ENCODE results near the gene SLC22A12. TPM values are rescaled to one million over a fixed set of nuclear protein-coding genes. Genes with fewer than 3 reads are reported as not detected.
A peak's percentile ranks its signal among the peaks of the same experiment; 100 is the strongest.
"Not testable (repeated sequence)": the region's sequence is repeated elsewhere in the genome, so short reads cannot be mapped to it uniquely, and the experiment has no call there.

The SLC22A12 gene
- polyA plus RNA-seq, 2 of the 4 experiments (the other 2 are of a cell fraction): not detected

- H3K27ac ChIP-seq; H3K4me3 ChIP-seq; FAIRE-seq; DNase-seq (ENCODE audit: low read depth in 1 of 2, low spot score in 1 of 2); POLR2A ChIA-PET; ATAC-seq; H3K9me3 ChIP-seq; H3K4me1 ChIP-seq; H3K4me2 ChIP-seq: not testable (repeated sequence)
- TF ChIP-seq ZC3H11A (IDR thresholded peaks at IDR 0.05): peak; percentile 81
- WGBS (ENCODE audit: missing lambda C conversion rate): 50% methylated on average over 3 of the region's 3 CpGs
- CTCF ChIA-PET: interaction anchor here (1.2 to 4.7 kb wide), 3 partner anchors 91 to 127 kb away, joined by 3 to 26 read pairs (median 3); no protein-coding TSS in a partner anchor
Measured at GRCh38 chr11:64561429-64561828, 29.6 kb upstream of the SLC22A12 start.

- FAIRE-seq (no peak), ATAC-seq (no peak), DNase-seq (ENCODE audit: low read depth in 1 of 2, low spot score in 1 of 2) (no peak)
- Histone ChIP-seq H3K27ac (no peak overlapping the region), H3K9me3 (no peaks in the 10 kb centered on the region), H3K4me2 (no peak overlapping the region), H3K4me1 (peaks cover 13% of the 10 kb centered on the region), H3K4me3 (no peak overlapping the region)
- POLR2A ChIA-PET: no interaction called here
- CTCF ChIA-PET: interaction anchor here (1.1 kb wide), 1 partner anchor 113 kb away, joined by 3 read pairs; no protein-coding TSS in a partner anchor
- TF ChIP-seq TP53 (CRISPR knock-in tag; IDR thresholded peaks at IDR 0.05) (no peak), CTCF (IDR thresholded peaks at IDR 0.05) (no peak), NFE2L2 (conservative IDR thresholded peaks at IDR 0.05; ENCODE audit: low read length) (no peak), CHD2 (IDR thresholded peaks at IDR 0.05; ENCODE audit: low read length, partially characterized antibody) (no peak)
- WGBS (ENCODE audit: missing lambda C conversion rate): 87% methylated on average over 12 of the region's 29 CpGs
Measured at GRCh38 chr11:64561984-64562722, 28.9 kb upstream of the SLC22A12 start.

GRCh38 chr11:64562723-64563351 is 28.2 kb upstream of the SLC22A12 start:
- peaks cover 13% of the 10 kb centered on the region for H3K4me1 ChIP-seq
- ATAC-seq (no peak), DNase-seq (ENCODE audit: low read depth in 1 of 2, low spot score in 1 of 2) (no peak), FAIRE-seq (no peak)
- no peak overlapping the region for H3K4me2 ChIP-seq
- 81% methylated on average over 15 of the region's 15 CpGs for WGBS (ENCODE audit: missing lambda C conversion rate)
- H3K4me3 ChIP-seq: no peak overlapping the region
- CTCF ChIA-PET: interaction anchor here (1.1 kb wide), 1 partner anchor 114 kb away, joined by 3 read pairs; no protein-coding TSS in a partner anchor
- no peak for TF ChIP-seq CBX8 (IDR thresholded peaks at IDR 0.05)
- no peak for TF ChIP-seq SMC3 (IDR thresholded peaks at IDR 0.05)
- no peak for TF ChIP-seq USF2 (IDR thresholded peaks at IDR 0.05)
- TF ChIP-seq SREBF2 (IDR thresholded peaks at IDR 0.05): no peak
- TF ChIP-seq MYC (IDR thresholded peaks at IDR 0.05; ENCODE audit: borderline replicate concordance, low read length): no peak
- no peak for TF ChIP-seq CHD2 (IDR thresholded peaks at IDR 0.05; ENCODE audit: low read length, partially characterized antibody)
- no peak for TF ChIP-seq PBX3 (IDR thresholded peaks at IDR 0.05)
- no peak for TF ChIP-seq JUNB (IDR thresholded peaks at IDR 0.05)
- no peak for TF ChIP-seq HMGXB4 (CRISPR knock-in tag; IDR thresholded peaks at IDR 0.05; ENCODE audit: borderline replicate concordance)
- no peak for TF ChIP-seq GATA3 (IDR thresholded peaks at IDR 0.05; ENCODE audit: borderline replicate concordance)
- no peak for TF ChIP-seq PHF8 (IDR thresholded peaks at IDR 0.05; ENCODE audit: borderline replicate concordance, low read depth)
- no peak for TF ChIP-seq ZFP36 (IDR thresholded peaks at IDR 0.05; ENCODE audit: borderline replicate concordance, partially characterized antibody)
- TF ChIP-seq ZC3H11A (IDR thresholded peaks at IDR 0.05): no peak
- no peak for TF ChIP-seq JUN (IDR thresholded peaks at IDR 0.05)
- TF ChIP-seq BCL3 (IDR thresholded peaks at IDR 0.05): no peak
- TF ChIP-seq BHLHE40 (IDR thresholded peaks at IDR 0.05; ENCODE audit: low read depth, low read length): no peak
- TF ChIP-seq HOXA7 (CRISPR knock-in tag; IDR thresholded peaks at IDR 0.05): no peak
- TF ChIP-seq FOXS1 (CRISPR knock-in tag; IDR thresholded peaks at IDR 0.05): no peak
- no peak for TF ChIP-seq RCOR1 (IDR thresholded peaks at IDR 0.05; ENCODE audit: low read depth, low read length)
- no peak for TF ChIP-seq FOSL2 (IDR thresholded peaks at IDR 0.05)
- no peak for TF ChIP-seq FOSL2 (CRISPR knock-in tag; IDR thresholded peaks at IDR 0.05)
- H3K27ac ChIP-seq: no peak overlapping the region
- POLR2A ChIA-PET: interaction anchor here (0.6 kb wide), 1 partner anchor 190 kb away, joined by 5 read pairs; no protein-coding TSS in a partner anchor
- no peaks in the 10 kb centered on the region for H3K9me3 ChIP-seq
